Measurements from ENCODE around the gene DESI2.

DESI2 gene

DNA sequence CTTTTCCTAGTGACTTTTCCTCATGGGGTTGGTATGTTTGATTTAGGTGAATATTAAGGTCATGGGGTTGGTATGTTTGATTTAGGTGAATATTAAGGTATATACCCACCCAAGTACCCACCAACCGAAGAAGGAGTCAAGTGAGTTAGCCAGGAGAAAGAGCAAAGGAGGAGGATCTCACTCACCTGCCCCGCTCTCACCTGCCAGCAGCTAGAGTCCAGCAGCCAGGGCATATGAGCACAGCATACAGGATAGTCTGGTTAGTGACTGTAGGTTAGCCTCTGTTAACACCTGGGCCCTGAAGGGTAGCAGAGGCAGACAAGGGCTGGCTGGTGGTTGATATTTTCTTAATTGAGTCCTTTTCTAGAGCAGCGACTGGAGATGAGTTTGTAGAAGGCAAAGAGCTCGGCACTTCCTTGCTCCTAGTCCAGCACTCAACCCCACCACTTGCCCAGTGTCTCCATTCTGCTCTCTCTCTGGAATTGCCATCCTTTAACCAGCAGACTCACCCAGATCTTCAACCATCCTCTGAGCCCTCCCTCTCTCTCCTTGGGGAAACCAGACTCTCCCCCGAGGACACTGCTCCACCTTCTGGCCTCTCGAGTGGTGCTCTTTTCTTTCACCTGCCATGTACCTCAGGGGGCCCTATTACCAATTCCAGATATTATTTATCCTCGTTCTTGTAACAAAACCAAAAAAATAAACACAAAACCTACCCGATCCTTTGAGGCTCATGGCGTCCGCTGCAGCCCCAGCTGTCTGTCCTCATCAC is 16.3 kb upstream of the DESI2 start:
- Histone ChIP-seq H3K9ac (no peak overlapping the region), H3K4me1 (no peaks in the 10 kb centered on the region), H3K27ac (no peak overlapping the region), H3K4me2 (no peak overlapping the region), H3K36me3 (no peaks in the 10 kb centered on the region), H3K27me3 (no peaks in the 10 kb centered on the region), H3K9me3 (peaks cover 6% of the 10 kb centered on the region), H3K4me3 (no peak overlapping the region), H4K20me1 (no peaks in the 10 kb centered on the region)
- no peak for TF ChIP-seq Cebpa-rat (IDR thresholded peaks at IDR 0.05)

- Histone ChIP-seq H4K20me1 (no peaks in the 10 kb centered on the region), H3K27me3 (no peaks in the 10 kb centered on the region), H3K9ac (no peak overlapping the region), H3K4me1 (no peaks in the 10 kb centered on the region), H3K36me3 (no peaks in the 10 kb centered on the region), H3K9me3 (no peaks in the 10 kb centered on the region), H3K4me2 (no peak overlapping the region), H3K27ac (no peak overlapping the region), H3K4me3 (no peak overlapping the region)
- no peak for TF ChIP-seq Cebpa-rat (IDR thresholded peaks at IDR 0.05)
These were observed 13.4 kb upstream of the DESI2 start for GRCh38 chr1:244639561-244639960.

GRCh38 chr1:244640917-244641316 is 12.0 kb upstream of the DESI2 start:
- H3K9me3 ChIP-seq: no peaks in the 10 kb centered on the region
- no peak overlapping the region for H3K27ac ChIP-seq
- no peak for TF ChIP-seq Cebpa-rat (IDR thresholded peaks at IDR 0.05)
- no peaks in the 10 kb centered on the region for H3K27me3 ChIP-seq
- H3K4me2 ChIP-seq: no peak overlapping the region
- H3K4me1 ChIP-seq: no peaks in the 10 kb centered on the region
- H4K20me1 ChIP-seq: no peaks in the 10 kb centered on the region
- no peak overlapping the region for H3K4me3 ChIP-seq
- no peaks in the 10 kb centered on the region for H3K36me3 ChIP-seq
- H3K9ac ChIP-seq: no peak overlapping the region

DNA sequence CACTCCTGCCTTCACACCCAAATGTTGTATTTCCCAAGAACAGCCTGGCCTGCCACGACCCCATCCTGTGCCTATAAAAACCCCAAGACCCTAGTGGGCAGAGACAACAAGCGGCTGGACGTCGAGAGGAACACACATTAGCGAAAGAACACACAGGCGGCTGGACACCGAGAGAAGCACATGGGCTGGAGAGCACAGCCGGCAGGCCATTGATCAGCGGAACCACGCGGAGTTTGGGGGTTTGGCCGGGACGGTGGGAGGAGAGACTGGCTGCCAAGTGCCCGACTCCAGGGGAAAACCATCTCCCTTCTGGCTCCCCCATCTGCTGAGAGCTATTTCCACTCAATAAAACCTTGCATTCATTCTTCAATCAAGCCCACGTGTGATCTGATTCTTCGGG is 10.4 kb upstream of the DESI2 start:
- Histone ChIP-seq H3K9ac (no peak overlapping the region), H3K36me3 (no peaks in the 10 kb centered on the region), H3K4me3 (no peak overlapping the region), H3K9me3 (no peaks in the 10 kb centered on the region), H4K20me1 (no peaks in the 10 kb centered on the region), H3K27ac (no peak overlapping the region), H3K4me2 (no peak overlapping the region), H3K27me3 (no peaks in the 10 kb centered on the region), H3K4me1 (no peaks in the 10 kb centered on the region)
- no peak for TF ChIP-seq Cebpa-rat (IDR thresholded peaks at IDR 0.05)

GRCh38 chr1:244642988-244643387 is 9.9 kb upstream of the DESI2 start:
- Histone ChIP-seq H3K4me2 (no peak overlapping the region), H3K9ac (no peak overlapping the region), H3K9me3 (no peaks in the 10 kb centered on the region), H3K36me3 (no peaks in the 10 kb centered on the region), H3K27ac (no peak overlapping the region), H3K27me3 (no peaks in the 10 kb centered on the region), H3K4me3 (no peak overlapping the region), H3K4me1 (no peaks in the 10 kb centered on the region), H4K20me1 (no peaks in the 10 kb centered on the region)
- TF ChIP-seq Cebpa-rat (IDR thresholded peaks at IDR 0.05): no peak

GRCh38 chr1:244645414-244645813 is 7.5 kb upstream of the DESI2 start:
- no peaks in the 10 kb centered on the region for H3K4me1 ChIP-seq
- no peaks in the 10 kb centered on the region for H4K20me1 ChIP-seq
- TF ChIP-seq Cebpa-rat (IDR thresholded peaks at IDR 0.05): no peak
- no peak overlapping the region for H3K9ac ChIP-seq
- no peak overlapping the region for H3K27ac ChIP-seq
- H3K27me3 ChIP-seq: no peaks in the 10 kb centered on the region
- H3K4me2 ChIP-seq: no peak overlapping the region
- H3K36me3 ChIP-seq: no peaks in the 10 kb centered on the region
- H3K9me3 ChIP-seq: no peaks in the 10 kb centered on the region
- H3K4me3 ChIP-seq: no peak overlapping the region

GRCh38 chr1:244645890-244646289 is 7.0 kb upstream of the DESI2 start:
- H4K20me1 ChIP-seq: no peaks in the 10 kb centered on the region

GRCh38 chr1:244647819-244648218 is 5.1 kb upstream of the DESI2 start:
- Histone ChIP-seq H3K4me2 (no peak overlapping the region), H3K9ac (no peak overlapping the region), H3K36me3 (no peaks in the 10 kb centered on the region), H3K27ac (no peak overlapping the region), H3K4me1 (peaks cover 7% of the 10 kb centered on the region), H4K20me1 (no peaks in the 10 kb centered on the region), H3K4me3 (no peak overlapping the region), H3K9me3 (no peaks in the 10 kb centered on the region), H3K27me3 (no peaks in the 10 kb centered on the region)
- TF ChIP-seq Cebpa-rat (IDR thresholded peaks at IDR 0.05): no peak

More at GRCh38 chr1:244645890-244646289, 7.0 kb upstream of the DESI2 start:
- Histone ChIP-seq H3K27me3 (no peaks in the 10 kb centered on the region), H3K36me3 (no peaks in the 10 kb centered on the region), H3K9me3 (no peaks in the 10 kb centered on the region), H3K4me3 (no peak overlapping the region), H3K27ac (no peak overlapping the region), H3K4me1 (no peaks in the 10 kb centered on the region), H3K4me2 (no peak overlapping the region), H3K9ac (no peak overlapping the region)
- no peak for TF ChIP-seq Cebpa-rat (IDR thresholded peaks at IDR 0.05)

DNA sequence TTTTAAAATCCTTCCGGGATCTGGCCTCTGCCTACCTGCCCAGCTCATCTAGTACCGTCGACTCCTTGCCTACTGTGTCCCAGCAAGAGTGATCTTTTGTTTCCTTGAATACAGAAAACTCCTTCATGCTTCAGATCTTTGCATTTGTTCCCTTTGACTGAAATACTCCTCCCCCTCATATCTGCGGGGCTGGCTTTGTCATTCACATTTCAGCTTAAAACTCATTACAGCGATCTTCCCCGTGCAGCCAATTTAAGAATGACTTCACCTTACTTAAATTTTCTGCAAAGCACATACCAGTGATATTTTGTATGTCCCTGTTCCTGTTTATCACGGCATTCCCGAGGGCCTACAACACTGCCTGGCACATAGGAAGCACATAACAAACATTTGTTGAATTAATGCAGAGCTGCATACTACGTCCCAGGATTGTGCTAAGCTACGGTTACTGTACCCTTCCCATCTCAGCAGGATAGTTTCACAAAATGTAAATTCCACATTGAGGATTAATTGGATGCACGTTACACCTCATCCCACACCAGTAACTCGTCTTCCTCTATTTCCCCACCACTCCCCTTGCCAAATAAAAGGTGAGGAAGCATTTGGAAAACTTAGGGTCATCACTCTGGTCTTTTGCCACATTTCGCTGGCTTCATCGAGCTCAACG is 837 bp upstream of the DESI2 start:
- H3K9me3 ChIP-seq: peaks cover 10% of the 10 kb centered on the region
- peaks cover 11% of the 10 kb centered on the region for H3K36me3 ChIP-seq
- peak overlapping the region; percentile 95 for H3K4me3 ChIP-seq
- H3K9ac ChIP-seq: peak overlapping the region; percentile 51; the same call in 1 of the 2 replicates
- H3K27me3 ChIP-seq: no peaks in the 10 kb centered on the region
- no peak overlapping the region for H3K27ac ChIP-seq
- H4K20me1 ChIP-seq: peaks cover 33% of the 10 kb centered on the region
- peak overlapping the region; percentile 78 for H3K4me2 ChIP-seq
- H3K4me1 ChIP-seq: peaks cover 24% of the 10 kb centered on the region
- TF ChIP-seq Cebpa-rat (IDR thresholded peaks at IDR 0.05): no peak

GRCh38 chr1:244653439-244654107 is 647 bp downstream of the DESI2 start:
- peak overlapping the region; percentile 98 for H3K9ac ChIP-seq
- no peak for TF ChIP-seq Cebpa-rat (IDR thresholded peaks at IDR 0.05)
- H3K36me3 ChIP-seq: peaks cover 26% of the 10 kb centered on the region
- no peaks in the 10 kb centered on the region for H3K27me3 ChIP-seq
- H3K27ac ChIP-seq: peak overlapping the region; percentile 97
- peaks cover 47% of the 10 kb centered on the region for H4K20me1 ChIP-seq
- peaks cover 23% of the 10 kb centered on the region for H3K9me3 ChIP-seq
- H3K4me1 ChIP-seq: peaks cover 32% of the 10 kb centered on the region
- H3K4me2 ChIP-seq: peak overlapping the region; percentile 79
- peak overlapping the region; percentile 95 for H3K4me3 ChIP-seq
